GM12878 (cell line): Measurements from ENCODE around the gene C2orf80. TPM values are rescaled to one million over a fixed set of nuclear protein-coding genes. Genes with fewer than 3 reads are reported as not detected.

Experiments
- ATAC-seq: fragments of 200-7000 bp; cut with Tn5 transposase; 3 replicates; pipeline ENCODE4 v1.9.1; 2020; ENCODE audit warnings: mild to moderate bottlenecking, moderate library complexity
- BruUV-seq: library from RNA; stranded (reverse); fragments of 400-500 nt; replicated peaks from 2 replicates; lab custom pipeline; 2021; lab: Mats Ljungman, UMichigan
- CTCF ChIA-PET: fragments of 300-600 bp; sonication (Branson Sonifier 250); formaldehyde crosslinking; extraction: SDS; loops from one replicate; lab custom pipeline; 2021; ENCODE audit warnings: inconsistent platforms; lab: Yijun Ruan, JAX
- POLR2A ChIA-PET: fragments of 350-600 bp; formaldehyde crosslinking; extraction: SDS; loops from one replicate; lab custom pipeline; 2021; ENCODE audit warnings: inconsistent platforms; lab: Charles Lee
- RAD21 ChIA-PET: fragments of 300-600 bp; sonication (Branson Sonifier 250); formaldehyde crosslinking; loops from one replicate; lab custom pipeline; 2023; ENCODE audit warnings: antibody characterized with exemption; ENCODE audit not compliant: unreplicated experiment; lab: Charles Lee
- SMC1A ChIA-PET: fragments of 300-600 bp; sonication (Branson Sonifier 250); formaldehyde crosslinking; loops from one replicate; lab custom pipeline; 2023; ENCODE audit not compliant: unreplicated experiment, uncharacterized antibody; lab: Charles Lee
- DNase-seq: peaks from one replicate; pipeline ENCODE4 v3.0.0-alpha.2; 2011; ENCODE audit warnings: low read depth, low spot score
- FAIRE-seq: peaks from 3 replicates; lab custom pipeline; 2011; peaks lifted over from hg19 to GRCh38; lab: Jason Lieb, UNC
- H2AFZ ChIP-seq: 2 replicates; pipeline ENCODE4 v1.6.0; 2011; ENCODE audit warnings: low read depth, low read length, control low read depth; ENCODE audit not compliant: control insufficient read depth
- H3K27ac ChIP-seq: 2 replicates; pipeline ENCODE4 v1.5.1; 2011; ENCODE audit warnings: control low read depth; ENCODE audit not compliant: control insufficient read depth, insufficient read depth
- H3K27me3 ChIP-seq, 2 experiments: replicated peaks in 1 of 2; 2 replicates each; pipeline versions ENCODE4 v1.6.0 to v1.6.1; 2011; ENCODE audit warnings: low read length in 1 of 2; ENCODE audit not compliant: control insufficient read depth in 2 of 2, insufficient read depth in 2 of 2
- H3K36me3 ChIP-seq, 2 experiments: 2 replicates each; pipeline ENCODE4 v1.5.1; 2011; ENCODE audit warnings: low read length in 1 of 2; ENCODE audit not compliant: control insufficient read depth in 2 of 2, insufficient read depth in 2 of 2
- H3K4me1 ChIP-seq: 2 replicates; pipeline ENCODE4 v1.6.1; 2011; ENCODE audit warnings: mild to moderate bottlenecking, low read length, moderate library complexity, mixed read lengths; ENCODE audit not compliant: control insufficient read depth, insufficient read depth
- H3K4me2 ChIP-seq: 2 replicates; pipeline ENCODE4 v1.6.0; 2011; ENCODE audit warnings: control low read depth; ENCODE audit not compliant: control insufficient read depth, insufficient read depth
- H3K4me3 ChIP-seq: fragments of 200-600 bp; sonication (generic); 2 replicates; pipeline ENCODE4 v1.5.1; 2016
- H3K79me2 ChIP-seq: 2 replicates; pipeline ENCODE4 v1.6.0; 2011; ENCODE audit warnings: low read length; ENCODE audit not compliant: control insufficient read depth, insufficient read depth
- H3K9ac ChIP-seq: 2 replicates; pipeline ENCODE4 v1.8.0; 2011; ENCODE audit warnings: low read length, control low read depth, mixed read lengths; ENCODE audit not compliant: control insufficient read depth, insufficient read depth
- H3K9me3 ChIP-seq: replicated peaks from 3 replicates; pipeline ENCODE4 v1.5.1; 2011; ENCODE audit warnings: mild to moderate bottlenecking, low read length; ENCODE audit not compliant: control insufficient read depth, insufficient read depth
- H4K20me1 ChIP-seq: 2 replicates; pipeline ENCODE4 v1.6.0; 2011; ENCODE audit not compliant: control insufficient read depth, insufficient read depth
- BMI1 ChIP-seq: fragments of 450-650 bp; IDR thresholded peaks from 2 replicates; pipeline ENCODE4 v1.6.1; 2016; ENCODE audit warnings: mild to moderate bottlenecking, moderate library complexity, borderline replicate concordance
- CREM ChIP-seq: IDR thresholded peaks from 2 replicates; pipeline ENCODE4 v1.6.1; 2014; ENCODE audit warnings: antibody characterized with exemption, low read depth
- EED ChIP-seq: sonication (generic); IDR thresholded peaks from 2 replicates; pipeline ENCODE4 v1.6.1; 2016; ENCODE audit warnings: antibody characterized with exemption, low read depth
- HDAC2 ChIP-seq: fragments of 200-600 bp; sonication (generic); IDR thresholded peaks from 2 replicates; pipeline ENCODE4 v1.6.1; 2017
- JUND ChIP-seq: IDR thresholded peaks from 2 replicates; pipeline ENCODE4 v1.6.1; 2012; ENCODE audit warnings: low read depth, mild to moderate bottlenecking, low read length, improper control_type of control experiment, moderate library complexity
- KLF5 ChIP-seq: fragments of 450-650 bp; IDR thresholded peaks from 2 replicates; pipeline ENCODE4 v1.6.1; 2014; ENCODE audit warnings: mild to moderate bottlenecking; ENCODE audit not compliant: partially characterized antibody
- MXI1 ChIP-seq: fragments of 150-350 bp; IDR thresholded peaks from 2 replicates; pipeline ENCODE4 v1.6.1; 2011; ENCODE audit warnings: low read depth, mild to moderate bottlenecking, inconsistent platforms, low read length, improper control_type of control experiment
- NBN ChIP-seq: fragments of 450-650 bp; IDR thresholded peaks from 2 replicates; pipeline ENCODE4 v1.6.1; 2016
- NFIC ChIP-seq: IDR thresholded peaks from 2 replicates; pipeline ENCODE4 v1.6.1; 2012; ENCODE audit warnings: low read depth, mild to moderate bottlenecking, inconsistent platforms, low read length, moderate library complexity
- TBL1XR1 ChIP-seq: IDR thresholded peaks from 2 replicates; pipeline ENCODE4 v1.6.1; 2012; ENCODE audit warnings: low read depth, low read length, improper control_type of control experiment
- ZNF217 ChIP-seq: fragments of 450-650 bp; IDR thresholded peaks from 2 replicates; pipeline ENCODE4 v1.6.1; 2017; ENCODE audit warnings: antibody characterized with exemption, mild to moderate bottlenecking
- WGBS: methylation state at CpG from one replicate; pipeline ENCODE4 v1.1.6; 2016; ENCODE audit warnings: low lambda C conversion rate; ENCODE audit not compliant: insufficient replicate concordance, insufficient coverage; ENCODE audit errors: missing lambda C conversion rate; 5-methylcytosine and 5-hydroxymethylcytosine counted together
- in situ Hi-C: fragments of 300-500 bp; cut with MboI; formaldehyde crosslinking; loops from 9 replicates; pipeline ENCODE4 v1.14.3; 2018; ENCODE audit warnings: mixed read lengths
- intact Hi-C: fragments of 100-400 bp; cut with micrococcal nuclease; formaldehyde crosslinking; loops from one replicate; pipeline ENCODE4 v1.14.2; 2022; ENCODE audit not compliant: unreplicated experiment
- polyA plus RNA-seq, 11 experiments: library from polyadenylated mRNA; depleted of rRNA in 4 of 11; unstranded in 6 of 11; stranded (reverse) in 5 of 11; fragments of >200 nt; fragmentation: Nextera tagmentation in 4 of 11; fragmentation: Illumina TruSeq in 1 of 11; extraction: Ambion mirVana in 4 of 11; extraction: Trizol in 1 of 11; gene quantifications; 1 replicate in 1 of 11; 2 replicates in 10 of 11; pipeline versions ENCODE4 v1.2.1 to v1.2.3, GENCODE V29; 2011 to 2016; ENCODE audit warnings: inconsistent platforms in 2 of 11, missing spikeins in 2 of 11, low read depth in 1 of 11
- total RNA-seq, 4 experiments: library from RNA; depleted of rRNA in 3 of 4; stranded (reverse); fragments of >200 nt in 3 of 4; fragmentation: Illumina TruSeq in 1 of 4; extraction: Trizol in 1 of 4; gene quantifications; 2 replicates each; pipeline versions ENCODE4 v1.2.1 to v1.2.3, GENCODE V29; 2013 to 2021
- TF ChIP-seq, protein P1 (sequence below): fragments of 450-650 bp; IDR thresholded peaks from 2 replicates; pipeline ENCODE4 v1.6.1; 2017; ENCODE audit warnings: antibody characterized with exemption, mild to moderate bottlenecking, moderate library complexity
- TF ChIP-seq, protein P2 (sequence below): fragments of 450-650 bp; IDR thresholded peaks from 2 replicates; pipeline ENCODE4 v1.6.1; 2016; ENCODE audit warnings: mild to moderate bottlenecking, moderate library complexity, borderline replicate concordance
- TF ChIP-seq, protein P3 (sequence below): fragments of 450-650 bp; IDR thresholded peaks from 2 replicates; pipeline ENCODE4 v1.6.1; 2017; ENCODE audit warnings: mild to moderate bottlenecking
- TF ChIP-seq, protein P4 (sequence below): fragments of 150-350 bp; IDR thresholded peaks from 2 replicates; pipeline ENCODE4 v1.6.1; 2014; ENCODE audit warnings: mild to moderate bottlenecking, low read depth, low read length
- TF ChIP-seq, protein P5 (sequence below): IDR thresholded peaks from 2 replicates; pipeline ENCODE4 v1.6.1; 2012; ENCODE audit warnings: low read depth, low read length, improper control_type of control experiment

C2orf80 gene
- total and polyA plus RNA-seq, 10 of the 15 experiments (the other 5 are each of a cell fraction or from before 2014, with no cell fraction given): not detected

DNA sequence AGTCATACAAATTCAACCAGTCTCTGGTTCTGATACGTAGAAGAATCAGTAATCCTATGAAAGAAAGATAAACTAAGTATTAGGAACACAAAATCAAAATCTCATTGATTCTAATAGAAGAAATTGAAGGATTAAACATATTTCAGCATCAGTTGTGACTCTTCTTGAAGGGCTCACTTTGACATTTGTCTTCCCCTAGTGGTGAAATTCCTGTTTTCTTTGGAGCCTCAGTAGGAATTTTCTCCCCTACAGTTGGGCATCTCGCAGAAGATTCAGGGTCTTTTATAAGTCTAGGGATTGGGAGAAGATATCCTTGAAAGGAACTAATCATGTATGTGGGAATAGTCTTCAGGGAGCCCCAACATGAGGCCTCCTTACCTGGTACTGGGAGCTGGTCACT, 41.0 kb downstream of the C2orf80 start:
- TF ChIP-seq TBL1XR1 (no peak), NFIC (no peak), KLF5 (no peak), ZNF217 (no peak), MXI1 (no peak), BMI1 (no peak), EED (no peak), HDAC2 (no peak), CREM (no peak), JUND (no peak), NBN (no peak)
- TF ChIP-seq, protein P1, sequence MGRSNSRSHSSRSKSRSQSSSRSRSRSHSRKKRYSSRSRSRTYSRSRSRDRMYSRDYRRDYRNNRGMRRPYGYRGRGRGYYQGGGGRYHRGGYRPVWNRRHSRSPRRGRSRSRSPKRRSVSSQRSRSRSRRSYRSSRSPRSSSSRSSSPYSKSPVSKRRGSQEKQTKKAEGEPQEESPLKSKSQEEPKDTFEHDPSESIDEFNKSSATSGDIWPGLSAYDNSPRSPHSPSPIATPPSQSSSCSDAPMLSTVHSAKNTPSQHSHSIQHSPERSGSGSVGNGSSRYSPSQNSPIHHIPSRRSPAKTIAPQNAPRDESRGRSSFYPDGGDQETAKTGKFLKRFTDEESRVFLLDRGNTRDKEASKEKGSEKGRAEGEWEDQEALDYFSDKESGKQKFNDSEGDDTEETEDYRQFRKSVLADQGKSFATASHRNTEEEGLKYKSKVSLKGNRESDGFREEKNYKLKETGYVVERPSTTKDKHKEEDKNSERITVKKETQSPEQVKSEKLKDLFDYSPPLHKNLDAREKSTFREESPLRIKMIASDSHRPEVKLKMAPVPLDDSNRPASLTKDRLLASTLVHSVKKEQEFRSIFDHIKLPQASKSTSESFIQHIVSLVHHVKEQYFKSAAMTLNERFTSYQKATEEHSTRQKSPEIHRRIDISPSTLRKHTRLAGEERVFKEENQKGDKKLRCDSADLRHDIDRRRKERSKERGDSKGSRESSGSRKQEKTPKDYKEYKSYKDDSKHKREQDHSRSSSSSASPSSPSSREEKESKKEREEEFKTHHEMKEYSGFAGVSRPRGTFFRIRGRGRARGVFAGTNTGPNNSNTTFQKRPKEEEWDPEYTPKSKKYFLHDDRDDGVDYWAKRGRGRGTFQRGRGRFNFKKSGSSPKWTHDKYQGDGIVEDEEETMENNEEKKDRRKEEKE: no peak
- TF ChIP-seq, protein P2, sequence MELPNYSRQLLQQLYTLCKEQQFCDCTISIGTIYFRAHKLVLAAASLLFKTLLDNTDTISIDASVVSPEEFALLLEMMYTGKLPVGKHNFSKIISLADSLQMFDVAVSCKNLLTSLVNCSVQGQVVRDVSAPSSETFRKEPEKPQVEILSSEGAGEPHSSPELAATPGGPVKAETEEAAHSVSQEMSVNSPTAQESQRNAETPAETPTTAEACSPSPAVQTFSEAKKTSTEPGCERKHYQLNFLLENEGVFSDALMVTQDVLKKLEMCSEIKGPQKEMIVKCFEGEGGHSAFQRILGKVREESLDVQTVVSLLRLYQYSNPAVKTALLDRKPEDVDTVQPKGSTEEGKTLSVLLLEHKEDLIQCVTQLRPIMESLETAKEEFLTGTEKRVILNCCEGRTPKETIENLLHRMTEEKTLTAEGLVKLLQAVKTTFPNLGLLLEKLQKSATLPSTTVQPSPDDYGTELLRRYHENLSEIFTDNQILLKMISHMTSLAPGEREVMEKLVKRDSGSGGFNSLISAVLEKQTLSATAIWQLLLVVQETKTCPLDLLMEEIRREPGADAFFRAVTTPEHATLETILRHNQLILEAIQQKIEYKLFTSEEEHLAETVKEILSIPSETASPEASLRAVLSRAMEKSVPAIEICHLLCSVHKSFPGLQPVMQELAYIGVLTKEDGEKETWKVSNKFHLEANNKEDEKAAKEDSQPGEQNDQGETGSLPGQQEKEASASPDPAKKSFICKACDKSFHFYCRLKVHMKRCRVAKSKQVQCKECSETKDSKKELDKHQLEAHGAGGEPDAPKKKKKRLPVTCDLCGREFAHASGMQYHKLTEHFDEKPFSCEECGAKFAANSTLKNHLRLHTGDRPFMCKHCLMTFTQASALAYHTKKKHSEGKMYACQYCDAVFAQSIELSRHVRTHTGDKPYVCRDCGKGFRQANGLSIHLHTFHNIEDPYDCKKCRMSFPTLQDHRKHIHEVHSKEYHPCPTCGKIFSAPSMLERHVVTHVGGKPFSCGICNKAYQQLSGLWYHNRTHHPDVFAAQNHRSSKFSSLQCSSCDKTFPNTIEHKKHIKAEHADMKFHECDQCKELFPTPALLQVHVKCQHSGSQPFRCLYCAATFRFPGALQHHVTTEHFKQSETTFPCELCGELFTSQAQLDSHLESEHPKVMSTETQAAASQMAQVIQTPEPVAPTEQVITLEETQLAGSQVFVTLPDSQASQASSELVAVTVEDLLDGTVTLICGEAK: no peak
- TF ChIP-seq, protein P3, sequence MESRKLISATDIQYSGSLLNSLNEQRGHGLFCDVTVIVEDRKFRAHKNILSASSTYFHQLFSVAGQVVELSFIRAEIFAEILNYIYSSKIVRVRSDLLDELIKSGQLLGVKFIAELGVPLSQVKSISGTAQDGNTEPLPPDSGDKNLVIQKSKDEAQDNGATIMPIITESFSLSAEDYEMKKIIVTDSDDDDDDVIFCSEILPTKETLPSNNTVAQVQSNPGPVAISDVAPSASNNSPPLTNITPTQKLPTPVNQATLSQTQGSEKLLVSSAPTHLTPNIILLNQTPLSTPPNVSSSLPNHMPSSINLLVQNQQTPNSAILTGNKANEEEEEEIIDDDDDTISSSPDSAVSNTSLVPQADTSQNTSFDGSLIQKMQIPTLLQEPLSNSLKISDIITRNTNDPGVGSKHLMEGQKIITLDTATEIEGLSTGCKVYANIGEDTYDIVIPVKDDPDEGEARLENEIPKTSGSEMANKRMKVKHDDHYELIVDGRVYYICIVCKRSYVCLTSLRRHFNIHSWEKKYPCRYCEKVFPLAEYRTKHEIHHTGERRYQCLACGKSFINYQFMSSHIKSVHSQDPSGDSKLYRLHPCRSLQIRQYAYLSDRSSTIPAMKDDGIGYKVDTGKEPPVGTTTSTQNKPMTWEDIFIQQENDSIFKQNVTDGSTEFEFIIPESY: no peak
- TF ChIP-seq, protein P4, sequence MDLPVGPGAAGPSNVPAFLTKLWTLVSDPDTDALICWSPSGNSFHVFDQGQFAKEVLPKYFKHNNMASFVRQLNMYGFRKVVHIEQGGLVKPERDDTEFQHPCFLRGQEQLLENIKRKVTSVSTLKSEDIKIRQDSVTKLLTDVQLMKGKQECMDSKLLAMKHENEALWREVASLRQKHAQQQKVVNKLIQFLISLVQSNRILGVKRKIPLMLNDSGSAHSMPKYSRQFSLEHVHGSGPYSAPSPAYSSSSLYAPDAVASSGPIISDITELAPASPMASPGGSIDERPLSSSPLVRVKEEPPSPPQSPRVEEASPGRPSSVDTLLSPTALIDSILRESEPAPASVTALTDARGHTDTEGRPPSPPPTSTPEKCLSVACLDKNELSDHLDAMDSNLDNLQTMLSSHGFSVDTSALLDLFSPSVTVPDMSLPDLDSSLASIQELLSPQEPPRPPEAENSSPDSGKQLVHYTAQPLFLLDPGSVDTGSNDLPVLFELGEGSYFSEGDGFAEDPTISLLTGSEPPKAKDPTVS: no peak
- TF ChIP-seq, protein P5, sequence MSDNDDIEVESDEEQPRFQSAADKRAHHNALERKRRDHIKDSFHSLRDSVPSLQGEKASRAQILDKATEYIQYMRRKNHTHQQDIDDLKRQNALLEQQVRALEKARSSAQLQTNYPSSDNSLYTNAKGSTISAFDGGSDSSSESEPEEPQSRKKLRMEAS: no peak
- CTCF ChIA-PET: no interaction called here
- Histone ChIP-seq H3K27me3 (no peaks in the 10 kb centered on the region; a peak in 1 of 4 replicates), H3K79me2 (no peaks in the 10 kb centered on the region), H3K4me3 (no peak overlapping the region), H3K9ac (no peak overlapping the region), H4K20me1 (no peaks in the 10 kb centered on the region), H3K4me1 (no peaks in the 10 kb centered on the region), H3K27ac (no peak overlapping the region), H3K9me3 (no peaks in the 10 kb centered on the region), H3K4me2 (no peak overlapping the region), H2AFZ (no peak overlapping the region), H3K36me3 (no peaks in the 10 kb centered on the region)
- in situ Hi-C loops (no loop called here), intact Hi-C loops (no loop called here)
- POLR2A ChIA-PET: no interaction called here
- FAIRE-seq: no peak
- SMC1A ChIA-PET: no interaction called here
- WGBS: 0% methylated on average over 2 of the region's 2 CpGs
- BruUV-seq: no TSS peak
- ATAC-seq: no peak
- RAD21 ChIA-PET: no interaction called here
- DNase-seq: no peak
